Ishikawa (cell line): ENCODE measurements around the gene CCL19.

ENCODE experiments used
- CEBPB ChIP-seq: IDR thresholded peaks from 2 replicates; pipeline ENCODE4 v1.6.1; 2012
- MAX ChIP-seq: IDR thresholded peaks from 2 replicates; pipeline ENCODE4 v1.6.1; 2012
- TCF12 ChIP-seq: IDR thresholded peaks from 2 replicates; pipeline ENCODE4 v1.6.1; 2012; ENCODE audit warnings: low read depth

- TF ChIP-seq MAX: no peak
- no peak for TF ChIP-seq CEBPB
- TF ChIP-seq TCF12: no peak
These were observed 37.7 kb downstream of the CCL19 start for GRCh38 chr9:34653151-34654072.
